AG10803 (cell line): Measurements from ENCODE around the gene KIFC1.
A peak's percentile ranks its signal among the peaks of the same experiment; 100 is the strongest.

Experiments used
- DNase-seq: peaks from one replicate; pipeline ENCODE4 v3.0.0; 2010; ENCODE audit warnings: low read depth
- H3K4me3 ChIP-seq: 2 replicates; pipeline ENCODE4 v1.5.1; 2011; ENCODE audit warnings: mild to moderate bottlenecking, low read length, control low read depth
- CTCF ChIP-seq: conservative IDR thresholded peaks from 2 replicates; pipeline ENCODE4 v1.5.1; 2011; ENCODE audit warnings: mild to moderate bottlenecking, low read length, control low read depth, inconsistent platforms

KIFC1 gene

DNA sequence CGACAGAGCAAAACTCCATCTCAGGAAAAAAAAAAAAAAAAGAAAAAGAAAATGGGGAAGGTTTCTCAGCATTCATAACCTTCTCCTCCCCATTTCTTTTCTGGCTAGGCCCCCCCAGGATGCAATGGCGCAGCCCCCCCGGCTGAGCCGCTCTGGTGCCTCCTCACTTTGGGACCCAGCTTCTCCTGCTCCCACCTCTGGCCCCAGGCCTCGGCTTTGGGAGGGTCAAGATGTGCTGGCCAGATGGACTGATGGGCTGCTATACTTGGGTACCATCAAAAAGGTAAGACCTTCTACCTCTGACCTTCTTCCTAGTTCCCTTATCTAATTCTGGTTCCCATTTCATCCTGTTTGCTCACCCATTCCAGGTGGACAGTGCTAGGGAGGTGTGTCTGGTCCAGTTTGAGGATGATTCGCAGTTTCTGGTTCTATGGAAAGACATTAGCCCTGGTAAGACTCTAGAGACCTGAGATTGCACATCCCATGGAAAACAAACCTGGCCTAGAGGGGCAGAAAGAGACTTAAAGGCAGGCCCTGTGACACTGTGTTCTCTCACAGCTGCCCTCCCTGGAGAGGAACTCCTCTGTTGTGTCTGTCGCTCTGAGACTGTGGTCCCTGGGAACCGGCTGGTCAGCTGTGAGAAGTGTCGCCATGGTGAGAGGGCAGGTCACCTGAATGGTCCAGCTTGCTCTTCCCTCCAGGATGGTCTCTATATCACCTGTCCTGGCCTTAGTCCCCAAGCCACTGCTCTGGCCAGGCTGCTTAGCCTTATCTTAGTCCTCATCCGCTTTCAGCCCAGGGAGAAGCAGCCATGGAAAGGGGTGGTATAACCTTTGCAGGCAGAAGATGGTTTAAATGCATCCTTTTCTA lies 20.8 kb downstream of the KIFC1 start:
- DNase-seq = no peak
- TF ChIP-seq CTCF = no peak
- peak overlapping the region; percentile 80 for H3K4me3 ChIP-seq

- no peak overlapping the region for H3K4me3 ChIP-seq
- TF ChIP-seq CTCF = no peak
- DNase-seq = no peak
Measured at GRCh38 chr6:33413241-33414120, 21.9 kb downstream of the KIFC1 start.

GRCh38 chr6:33414592-33415271 lies 23.1 kb downstream of the KIFC1 start:
- no peak for DNase-seq
- TF ChIP-seq CTCF = peak; percentile 45
- no peak overlapping the region for H3K4me3 ChIP-seq

- H3K4me3 ChIP-seq = peak overlapping the region; percentile 90
- DNase-seq = no peak
- no peak for TF ChIP-seq CTCF
Measured at GRCh38 chr6:33415831-33416230, 24.2 kb downstream of the KIFC1 start.

GRCh38 chr6:33416386-33417127 lies 24.9 kb downstream of the KIFC1 start:
- DNase-seq = no peak
- H3K4me3 ChIP-seq = peak overlapping the region; percentile 90
- no peak for TF ChIP-seq CTCF

GRCh38 chr6:33417128-33417902 lies 25.7 kb downstream of the KIFC1 start:
- peak overlapping the region; percentile 90 for H3K4me3 ChIP-seq
- DNase-seq = peak; percentile 88
- TF ChIP-seq CTCF = no peak
